ENCODE results near the gene HHAT.

- TF ChIP-seq CTCF (IDR thresholded peaks at IDR 0.05; ENCODE audit: low read depth, low read length) (no peak), MAX (IDR thresholded peaks at IDR 0.05; ENCODE audit: low read depth, low read length) (no peak), POLR2A (IDR thresholded peaks at IDR 0.05; ENCODE audit: extremely low read depth, insufficient read length) (no peak)
These were observed 345.4 kb downstream of the HHAT start for GRCh38 chr1:210674151-210674550.
